Left lung (tissue), 10 donors: ENCODE measurements around the gene C16orf90. TPM values are rescaled to one million over a fixed set of nuclear protein-coding genes. Genes with fewer than 3 reads are reported as not detected.

Experiments
- ATAC-seq: fragments of 200-7000 bp; cut with Tn5 transposase; one replicate; pipeline ENCODE4 v1.9.1; 2020; ENCODE audit warnings: moderate library complexity
- DNase-seq, 4 donors: peaks; one replicate each; pipeline ENCODE4 v3.0.0-alpha.2; 2013 to 2020
- H3K27ac ChIP-seq, 2 donors: fragments of 200-600 bp; sonication (generic) in 1 of 2; one replicate each; pipeline versions ENCODE4 v1.5.0 to v1.8.0; 2020 to 2021
- H3K27me3 ChIP-seq, 2 donors: fragments of 200-600 bp; sonication (generic) in 1 of 2; one replicate each; pipeline versions ENCODE4 v1.5.0 to v1.8.0; 2020 to 2021
- H3K36me3 ChIP-seq, 2 donors: fragments of 200-600 bp; sonication (generic) in 1 of 2; one replicate each; pipeline versions ENCODE4 v1.5.0 to v1.8.0; 2020 to 2021
- H3K4me1 ChIP-seq, 2 donors: fragments of 200-600 bp; one replicate each; pipeline ENCODE4 v1.8.0; 2021
- H3K4me3 ChIP-seq, 2 donors: fragments of 200-600 bp; sonication (generic) in 1 of 2; one replicate each; pipeline versions ENCODE4 v1.5.0 to v1.8.0; 2020 to 2021; ENCODE audit warnings: mild to moderate bottlenecking in 1 of 2
- H3K9me3 ChIP-seq, 2 donors: fragments of 200-600 bp; sonication (generic) in 1 of 2; one replicate each; pipeline versions ENCODE4 v1.5.0 to v1.8.0; 2020 to 2021
- intact Hi-C, 2 donors: fragments of 100-400 bp; cut with DNase I; formaldehyde crosslinking; loops; one replicate each; pipeline versions ENCODE4 v1.11.2 to v1.14.2; 2022
- polyA plus RNA-seq, 6 donors: library from polyadenylated mRNA; unstranded; fragments of 120-200 nt; gene quantifications; one replicate each; pipeline ENCODE4 v1.2.1, GENCODE V29; 2013; ENCODE audit not compliant: insufficient read length in 6 of 6
- total RNA-seq, 2 donors: library from RNA; stranded (reverse); fragmentation: NEBNext Ultra II Directional; extraction: Animal tissue kit (Norgen Biotek cat#: 25700); gene quantifications; one replicate each; pipeline ENCODE4 v1.2.1, GENCODE V29; 2021
- TF ChIP-seq, protein P1 (sequence below), 2 donors: fragments of 200-600 bp; sonication (generic) in 1 of 2; IDR thresholded peaks; one replicate each; pipeline versions ENCODE4 v1.5.0 to v1.8.0; 2021; ENCODE audit warnings: antibody characterized with exemption in 2 of 2
- donor health status: DM: no; HTN: yes; CAD: no.
- donor health status: DM: no; HTN: no; CAD: no.

Gene C16orf90
- total and polyA plus RNA-seq, 8 donors, result 0.15 TPM; not detected in 7

GRCh38 chr16:3514621-3515020 is 19.3 kb upstream of the C16orf90 start:
- intact Hi-C loops, result no loop called here
- Histone ChIP-seq H3K9me3 (no peaks in the 10 kb centered on the region), H3K27me3 (no peaks in the 10 kb centered on the region), H3K4me1 (no peaks in the 10 kb centered on the region), H3K36me3 (peaks cover 0 to 72% of the 10 kb centered on the region in 2 donors), H3K4me3 (no peak overlapping the region), H3K27ac (no peak overlapping the region)
- TF ChIP-seq, protein P1, sequence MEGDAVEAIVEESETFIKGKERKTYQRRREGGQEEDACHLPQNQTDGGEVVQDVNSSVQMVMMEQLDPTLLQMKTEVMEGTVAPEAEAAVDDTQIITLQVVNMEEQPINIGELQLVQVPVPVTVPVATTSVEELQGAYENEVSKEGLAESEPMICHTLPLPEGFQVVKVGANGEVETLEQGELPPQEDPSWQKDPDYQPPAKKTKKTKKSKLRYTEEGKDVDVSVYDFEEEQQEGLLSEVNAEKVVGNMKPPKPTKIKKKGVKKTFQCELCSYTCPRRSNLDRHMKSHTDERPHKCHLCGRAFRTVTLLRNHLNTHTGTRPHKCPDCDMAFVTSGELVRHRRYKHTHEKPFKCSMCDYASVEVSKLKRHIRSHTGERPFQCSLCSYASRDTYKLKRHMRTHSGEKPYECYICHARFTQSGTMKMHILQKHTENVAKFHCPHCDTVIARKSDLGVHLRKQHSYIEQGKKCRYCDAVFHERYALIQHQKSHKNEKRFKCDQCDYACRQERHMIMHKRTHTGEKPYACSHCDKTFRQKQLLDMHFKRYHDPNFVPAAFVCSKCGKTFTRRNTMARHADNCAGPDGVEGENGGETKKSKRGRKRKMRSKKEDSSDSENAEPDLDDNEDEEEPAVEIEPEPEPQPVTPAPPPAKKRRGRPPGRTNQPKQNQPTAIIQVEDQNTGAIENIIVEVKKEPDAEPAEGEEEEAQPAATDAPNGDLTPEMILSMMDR (IDR thresholded peaks at IDR 0.05), result no peak
- ATAC-seq (no peak), DNase-seq (no peak)

GRCh38 chr16:3513892-3514583 is 18.7 kb upstream of the C16orf90 start:
- no peak for ATAC-seq
- DNase-seq, result no peak
- H3K27ac ChIP-seq, result no peak overlapping the region
- no peak overlapping the region for H3K4me3 ChIP-seq
- intact Hi-C loops, result no loop called here
- TF ChIP-seq, protein P1 (IDR thresholded peaks at IDR 0.05), result no peak
- H3K36me3 ChIP-seq, result peaks cover 0 to 72% of the 10 kb centered on the region in 2 donors
- no peaks in the 10 kb centered on the region for H3K9me3 ChIP-seq
- no peaks in the 10 kb centered on the region for H3K27me3 ChIP-seq
- H3K4me1 ChIP-seq, result no peaks in the 10 kb centered on the region

- H3K36me3 ChIP-seq, result peaks cover 0 to 71% of the 10 kb centered on the region in 2 donors
- H3K4me3 ChIP-seq, result no peak overlapping the region
- DNase-seq, result no peak
- H3K4me1 ChIP-seq, result no peaks in the 10 kb centered on the region
- no peak overlapping the region for H3K27ac ChIP-seq
- TF ChIP-seq, protein P1 (IDR thresholded peaks at IDR 0.05), result no peak
- no peaks in the 10 kb centered on the region for H3K9me3 ChIP-seq
- intact Hi-C loops, result no loop called here
- no peaks in the 10 kb centered on the region for H3K27me3 ChIP-seq
- ATAC-seq, result no peak
Measured at GRCh38 chr16:3511286-3512180, 16.2 kb upstream of the C16orf90 start.

DNA sequence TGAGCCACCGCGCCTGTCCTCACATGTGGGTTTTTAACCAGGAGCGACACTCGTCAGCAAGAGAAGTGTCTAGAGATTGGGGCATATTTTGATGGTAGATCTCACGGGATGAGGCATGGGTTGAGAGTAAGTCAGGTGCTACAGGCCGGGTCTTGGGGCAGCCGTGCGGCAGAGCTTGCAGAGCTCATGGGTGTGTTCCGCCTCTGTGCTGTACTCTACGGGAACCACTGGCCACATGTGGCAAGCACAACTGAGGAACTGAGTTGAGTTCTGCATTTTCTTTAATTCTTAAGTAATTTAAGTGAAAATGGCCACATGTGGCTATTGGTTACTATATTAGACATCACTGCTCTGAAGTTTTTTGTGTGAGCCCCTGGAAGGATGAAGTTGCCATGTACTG is 15.1 kb upstream of the C16orf90 start:
- Histone ChIP-seq H3K27me3 (no peaks in the 10 kb centered on the region), H3K36me3 (peaks cover 0 to 69% of the 10 kb centered on the region in 2 donors), H3K9me3 (no peaks in the 10 kb centered on the region), H3K4me1 (no peaks in the 10 kb centered on the region), H3K27ac (no peak overlapping the region), H3K4me3 (no peak overlapping the region)
- ATAC-seq (no peak), DNase-seq (no peak)
- intact Hi-C loops, result no loop called here
- TF ChIP-seq, protein P1 (IDR thresholded peaks at IDR 0.05), result no peak

- Histone ChIP-seq H3K4me1 (no peaks in the 10 kb centered on the region), H3K27ac (no peak overlapping the region), H3K4me3 (no peak overlapping the region), H3K36me3 (peaks cover 0 to 69% of the 10 kb centered on the region in 2 donors), H3K9me3 (no peaks in the 10 kb centered on the region), H3K27me3 (no peaks in the 10 kb centered on the region)
- no peak for ATAC-seq
- TF ChIP-seq, protein P1 (IDR thresholded peaks at IDR 0.05), result no peak
- intact Hi-C loops, result no loop called here
- DNase-seq, result no peak
Measured at GRCh38 chr16:3509470-3509928, 14.2 kb upstream of the C16orf90 start.
